Neural progenitor cell (in vitro differentiated cells): ENCODE data around the gene PRSS38.

ENCODE experiments used
- EZH2 ChIP-seq: fragments of 200-600 bp; sonication (generic); IDR thresholded peaks from 2 replicates; pipeline ENCODE4 v1.6.1; 2017; ENCODE audit warnings: antibody characterized with exemption, mild to moderate bottlenecking, moderate library complexity
- EZH2phosphoT487 ChIP-seq: fragments of 200-600 bp; sonication (generic); IDR thresholded peaks from 2 replicates; pipeline ENCODE4 v1.6.1; 2017; ENCODE audit warnings: antibody characterized with exemption
- TF ChIP-seq, protein P1 (sequence below): fragments of 200-600 bp; sonication (generic); IDR thresholded peaks from 2 replicates; pipeline ENCODE4 v1.5.1; 2017; ENCODE audit warnings: antibody characterized with exemption, mild to moderate bottlenecking

DNA sequence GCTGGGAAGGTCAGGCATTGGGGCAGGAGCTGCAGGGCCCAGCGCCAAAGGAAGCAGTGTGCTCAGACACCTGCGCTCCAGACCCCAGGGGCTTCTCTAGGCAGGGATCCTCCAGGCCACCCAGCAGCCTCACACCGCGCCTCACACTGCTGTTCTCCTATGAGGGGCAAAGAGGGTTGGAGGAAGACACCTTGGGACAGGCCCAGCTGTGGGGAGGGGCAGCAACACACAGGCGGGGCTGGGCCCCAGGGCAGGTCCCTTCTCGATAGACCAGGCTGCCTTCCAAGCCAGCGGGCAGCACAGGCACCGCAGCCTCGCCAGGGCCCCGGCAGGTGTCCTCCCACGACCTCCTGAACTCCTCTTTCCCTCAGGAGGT, 20.7 kb upstream of the PRSS38 start:
- TF ChIP-seq, protein P1, sequence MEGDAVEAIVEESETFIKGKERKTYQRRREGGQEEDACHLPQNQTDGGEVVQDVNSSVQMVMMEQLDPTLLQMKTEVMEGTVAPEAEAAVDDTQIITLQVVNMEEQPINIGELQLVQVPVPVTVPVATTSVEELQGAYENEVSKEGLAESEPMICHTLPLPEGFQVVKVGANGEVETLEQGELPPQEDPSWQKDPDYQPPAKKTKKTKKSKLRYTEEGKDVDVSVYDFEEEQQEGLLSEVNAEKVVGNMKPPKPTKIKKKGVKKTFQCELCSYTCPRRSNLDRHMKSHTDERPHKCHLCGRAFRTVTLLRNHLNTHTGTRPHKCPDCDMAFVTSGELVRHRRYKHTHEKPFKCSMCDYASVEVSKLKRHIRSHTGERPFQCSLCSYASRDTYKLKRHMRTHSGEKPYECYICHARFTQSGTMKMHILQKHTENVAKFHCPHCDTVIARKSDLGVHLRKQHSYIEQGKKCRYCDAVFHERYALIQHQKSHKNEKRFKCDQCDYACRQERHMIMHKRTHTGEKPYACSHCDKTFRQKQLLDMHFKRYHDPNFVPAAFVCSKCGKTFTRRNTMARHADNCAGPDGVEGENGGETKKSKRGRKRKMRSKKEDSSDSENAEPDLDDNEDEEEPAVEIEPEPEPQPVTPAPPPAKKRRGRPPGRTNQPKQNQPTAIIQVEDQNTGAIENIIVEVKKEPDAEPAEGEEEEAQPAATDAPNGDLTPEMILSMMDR = no peak
- TF ChIP-seq EZH2 (no peak), EZH2phosphoT487 (no peak)
